Small intestine (tissue), 7 donors: ENCODE results near the gene FRMD4B. TPM values are rescaled to one million over a fixed set of nuclear protein-coding genes. Genes with fewer than 3 reads are reported as not detected.

Experiments used
- DNase-seq, 2 donors: peaks; one replicate each; pipeline versions ENCODE4 v3.0.0 to v3.0.0-alpha.2; 2013
- FAIRE-seq: peaks from 2 replicates; lab custom pipeline; 2012; peaks lifted over from hg19 to GRCh38; lab: Jason Lieb, UNC
- H3K27ac ChIP-seq, 3 donors: one replicate each; pipeline ENCODE4 v1.5.1; 2013; ENCODE audit warnings: low read length in 2 of 3, mild to moderate bottlenecking in 2 of 3, control low read depth in 1 of 3, inconsistent platforms in 1 of 3, low read depth in 1 of 3, moderate library complexity in 1 of 3
- H3K27me3 ChIP-seq, 3 donors: one replicate each; pipeline ENCODE4 v1.6.1; 2013; ENCODE audit warnings: low read length in 3 of 3, inconsistent platforms in 1 of 3; ENCODE audit not compliant: control insufficient read depth in 3 of 3, insufficient read depth in 3 of 3
- H3K36me3 ChIP-seq, 3 donors: one replicate each; pipeline ENCODE4 v1.6.1; 2013; ENCODE audit warnings: low read length in 3 of 3, inconsistent platforms in 1 of 3, low read depth in 1 of 3, mild to moderate bottlenecking in 1 of 3, moderate library complexity in 1 of 3; ENCODE audit not compliant: control insufficient read depth in 3 of 3, insufficient read depth in 2 of 3
- H3K4me1 ChIP-seq, 3 donors: one replicate each; pipeline ENCODE4 v1.6.1; 2013; ENCODE audit warnings: low read length in 2 of 3, inconsistent platforms in 1 of 3, low read depth in 1 of 3, mild to moderate bottlenecking in 1 of 3, moderate library complexity in 1 of 3; ENCODE audit not compliant: control insufficient read depth in 3 of 3, insufficient read depth in 2 of 3
- H3K4me3 ChIP-seq, 3 donors: one replicate each; pipeline ENCODE4 v1.5.1; 2013; ENCODE audit warnings: low read length in 3 of 3, control low read depth in 1 of 3, inconsistent platforms in 1 of 3, low read depth in 1 of 3, mild to moderate bottlenecking in 1 of 3, moderate library complexity in 1 of 3
- H3K9me3 ChIP-seq, 2 donors: one replicate each; pipeline ENCODE4 v1.6.1; 2013; ENCODE audit warnings: low read depth in 1 of 2, low read length in 1 of 2; ENCODE audit not compliant: control insufficient read depth in 2 of 2, insufficient read depth in 1 of 2
- WGBS, 3 donors: extraction: QIAGEN DNeasy Blood & Tissue Kit; methylation state at CpG; one replicate each; pipeline ENCODE4 v1.1.7; 2013; 5-methylcytosine and 5-hydroxymethylcytosine counted together
- polyA plus RNA-seq, 4 donors: library from polyadenylated mRNA; stranded (reverse) in 3 of 4; unstranded in 1 of 4; fragments of 200-250 nt in 3 of 4; fragments of 120-200 nt in 1 of 4; gene quantifications; one replicate each; pipeline versions ENCODE4 v1.2.1 to v1.2.3, GENCODE V29; 2013
- donor health status: healthy with polysubstance abuse.
- donor health status: control.
- donor health status: control.
- donor health status: Bipolar disorder and iron deficiency.
- donor health status: healthy.

FRMD4B gene
- polyA plus RNA-seq, 4 donors = 5.6 to 16.3 (median 8.4) TPM

DNA sequence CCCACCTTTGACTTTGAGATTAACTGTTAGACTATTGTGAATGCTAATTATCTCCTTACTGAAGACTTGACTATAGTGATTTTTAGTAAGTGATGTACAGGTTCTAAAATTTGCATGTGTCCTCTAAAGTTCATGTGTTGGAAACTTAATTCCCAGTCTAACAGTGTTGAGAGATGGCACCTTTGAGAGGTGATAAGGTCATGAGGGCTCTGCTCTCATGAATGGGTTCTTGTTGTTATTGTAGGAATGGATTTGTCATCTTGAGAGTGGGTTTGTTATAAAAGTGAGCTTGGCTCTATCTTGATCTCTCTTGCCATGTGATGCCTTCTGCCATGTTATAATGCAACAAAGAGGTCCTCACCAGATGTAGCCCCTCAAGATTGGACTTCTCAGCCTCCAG lies 244.6 kb downstream of the FRMD4B start:
- no peak overlapping the region for H3K4me3 ChIP-seq
- no peaks in the 10 kb centered on the region for H3K4me1 ChIP-seq
- no peaks in the 10 kb centered on the region for H3K9me3 ChIP-seq
- H3K27ac ChIP-seq = no peak overlapping the region
- peaks cover 0 to 4% (median 0%) of the 10 kb centered on the region in 3 donors for H3K27me3 ChIP-seq
- FAIRE-seq = no peak
- no peaks in the 10 kb centered on the region for H3K36me3 ChIP-seq
- no peak for DNase-seq

DNA sequence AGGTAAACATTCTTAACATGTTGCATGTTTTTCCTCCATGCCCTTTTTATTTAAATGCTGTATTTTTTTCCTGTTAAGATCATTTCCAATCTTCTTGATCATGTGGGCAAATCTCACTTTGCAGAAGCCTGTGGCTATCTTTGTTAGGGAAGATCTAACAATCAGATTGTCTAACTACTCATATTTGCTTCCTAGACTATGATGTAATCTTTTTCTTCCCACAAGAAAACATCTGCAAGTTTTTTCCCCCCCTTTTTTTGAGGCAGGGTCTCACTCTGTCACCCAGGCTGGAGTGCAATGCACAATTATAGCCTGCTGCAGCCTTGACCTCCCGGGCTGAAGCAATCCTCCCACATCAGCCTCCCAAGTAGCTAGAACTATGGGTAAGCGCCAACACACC lies 248.5 kb downstream of the FRMD4B start:
- Histone ChIP-seq H3K27ac (no peak overlapping the region), H3K27me3 (peaks cover 0 to 4% (median 0%) of the 10 kb centered on the region in 3 donors), H3K9me3 (no peaks in the 10 kb centered on the region), H3K36me3 (no peaks in the 10 kb centered on the region), H3K4me1 (no peaks in the 10 kb centered on the region), H3K4me3 (no peak overlapping the region)
- WGBS, 3 donors = 86 to 94% (median 93%) methylated on average over 2 of the region's 2 CpGs
- no peak for FAIRE-seq
- DNase-seq = no peak

DNA sequence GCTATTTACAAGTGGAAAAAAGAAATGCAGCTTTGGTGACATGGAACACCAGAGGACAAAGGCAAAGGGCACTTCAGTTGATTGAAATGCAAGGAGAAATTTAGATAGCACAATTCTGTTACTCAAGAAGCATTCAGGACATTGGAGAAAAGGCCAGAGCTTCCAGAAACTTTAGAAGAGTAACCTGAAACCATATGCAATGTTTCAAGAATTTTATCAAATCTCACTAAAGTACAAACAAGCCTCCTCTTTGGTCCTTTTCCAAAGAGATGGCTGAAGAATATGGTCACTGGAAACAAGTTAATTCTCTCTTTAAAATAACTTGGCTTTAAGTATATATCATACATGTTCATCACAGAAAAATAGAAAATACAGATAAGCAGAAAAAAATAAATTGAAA lies 248.9 kb downstream of the FRMD4B start:
- Histone ChIP-seq H3K4me3 (no peak overlapping the region), H3K36me3 (no peaks in the 10 kb centered on the region), H3K4me1 (no peaks in the 10 kb centered on the region), H3K27me3 (peaks cover 0 to 4% (median 0%) of the 10 kb centered on the region in 3 donors), H3K27ac (no peak overlapping the region), H3K9me3 (no peaks in the 10 kb centered on the region)
- DNase-seq (no peak), FAIRE-seq (no peak)

DNA sequence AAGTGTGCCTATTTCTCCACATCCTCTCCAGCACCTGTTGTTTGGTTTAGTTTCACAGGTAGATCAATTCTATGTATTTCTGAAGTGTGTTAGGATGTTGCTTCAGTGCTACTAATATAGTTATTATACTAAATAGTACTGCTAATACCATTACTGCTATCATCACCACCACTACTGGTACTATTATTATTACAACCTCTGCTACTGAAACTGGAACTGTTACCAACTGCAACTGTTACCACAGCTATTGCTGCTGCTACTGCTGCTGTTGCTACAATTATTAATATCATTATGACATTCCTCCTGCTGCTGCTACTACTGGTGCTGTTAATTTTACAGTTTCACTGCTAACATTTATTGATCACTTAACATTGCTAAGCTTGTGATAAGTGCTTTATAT lies 255.2 kb downstream of the FRMD4B start:
- Histone ChIP-seq H3K9me3 (no peaks in the 10 kb centered on the region), H3K4me3 (no peak overlapping the region), H3K27ac (no peak overlapping the region), H3K4me1 (no peaks in the 10 kb centered on the region), H3K27me3 (no peaks in the 10 kb centered on the region), H3K36me3 (no peaks in the 10 kb centered on the region)
- no peak for DNase-seq
- FAIRE-seq = no peak

DNA sequence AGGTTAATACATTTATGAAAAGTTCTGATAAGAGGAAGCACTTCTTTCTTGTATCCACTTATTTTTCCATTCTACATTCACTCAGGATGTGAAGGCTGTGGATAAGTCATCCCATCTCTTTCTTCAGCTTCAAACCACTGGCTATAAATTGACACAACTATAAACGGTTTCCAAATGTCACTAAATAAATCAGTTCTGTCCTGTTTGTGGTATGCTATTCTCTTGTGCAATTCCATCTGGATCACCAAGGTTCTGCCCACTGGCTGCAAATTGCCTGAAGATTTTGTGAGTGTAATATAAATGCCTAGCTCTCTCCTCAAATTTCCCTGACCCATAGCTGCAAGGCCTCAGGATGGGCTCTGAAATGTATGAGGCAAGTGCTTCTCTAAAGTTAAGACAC lies 256.4 kb downstream of the FRMD4B start:
- no peak overlapping the region for H3K27ac ChIP-seq
- no peak for FAIRE-seq
- whole genome bisulfite sequencing, 3 donors = 38 to 59% (median 39%) methylated on average over 1 of the region's 1 CpG
- no peaks in the 10 kb centered on the region for H3K9me3 ChIP-seq
- no peak overlapping the region for H3K4me3 ChIP-seq
- no peaks in the 10 kb centered on the region for H3K36me3 ChIP-seq
- no peaks in the 10 kb centered on the region for H3K4me1 ChIP-seq
- no peak for DNase-seq
- H3K27me3 ChIP-seq = no peaks in the 10 kb centered on the region

DNA sequence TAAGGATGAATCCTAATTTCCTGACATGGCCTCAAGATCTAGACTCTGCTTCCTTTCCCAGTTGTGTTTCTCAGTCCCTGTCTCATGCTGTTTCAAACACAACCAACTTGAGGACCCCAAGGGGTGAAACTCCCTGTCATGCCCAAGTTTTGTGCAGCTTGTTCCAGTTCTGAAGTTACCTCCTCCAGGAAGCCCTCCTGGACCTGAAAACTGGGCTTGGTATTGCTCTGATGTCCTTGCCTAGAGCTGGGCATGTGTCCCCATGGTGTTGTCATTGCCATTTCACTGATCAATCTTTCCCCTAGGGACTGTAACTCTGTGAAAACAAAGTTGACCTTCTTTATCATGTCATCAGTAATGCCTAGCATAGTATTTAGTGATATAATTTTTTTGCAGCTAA lies 257.4 kb downstream of the FRMD4B start:
- Histone ChIP-seq H3K9me3 (no peaks in the 10 kb centered on the region), H3K27me3 (no peaks in the 10 kb centered on the region), H3K4me1 (no peaks in the 10 kb centered on the region), H3K27ac (no peak overlapping the region), H3K36me3 (no peaks in the 10 kb centered on the region), H3K4me3 (no peak overlapping the region)
- no peak for FAIRE-seq
- no peak for DNase-seq

DNA sequence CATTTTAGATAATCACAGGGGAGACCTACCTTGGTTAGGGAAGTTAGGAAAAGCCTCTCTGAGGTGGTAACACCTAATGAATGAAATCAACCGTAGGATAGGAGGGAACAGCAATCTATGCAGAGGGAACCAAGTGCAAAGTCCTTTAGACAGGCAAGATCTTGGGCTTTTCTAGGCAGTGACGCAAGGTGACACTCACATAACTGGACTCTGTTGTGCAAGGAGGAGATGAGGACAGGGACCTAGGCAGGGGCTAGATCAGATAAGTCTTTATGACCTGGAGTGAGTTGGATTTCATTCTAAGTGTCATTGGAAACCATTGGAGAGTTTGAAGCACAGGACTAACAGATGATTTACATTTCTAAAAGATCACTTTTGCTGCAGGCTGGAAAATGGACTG lies 258.9 kb downstream of the FRMD4B start:
- Histone ChIP-seq H3K4me1 (no peaks in the 10 kb centered on the region), H3K9me3 (no peaks in the 10 kb centered on the region), H3K36me3 (no peaks in the 10 kb centered on the region), H3K27ac (no peak overlapping the region), H3K4me3 (no peak overlapping the region), H3K27me3 (no peaks in the 10 kb centered on the region)
- FAIRE-seq (no peak), DNase-seq (peak; percentile 30 to 50)
- 23 to 73% (median 51%) methylated on average over 2 of the region's 2 CpGs for WGBS, 3 donors

DNA sequence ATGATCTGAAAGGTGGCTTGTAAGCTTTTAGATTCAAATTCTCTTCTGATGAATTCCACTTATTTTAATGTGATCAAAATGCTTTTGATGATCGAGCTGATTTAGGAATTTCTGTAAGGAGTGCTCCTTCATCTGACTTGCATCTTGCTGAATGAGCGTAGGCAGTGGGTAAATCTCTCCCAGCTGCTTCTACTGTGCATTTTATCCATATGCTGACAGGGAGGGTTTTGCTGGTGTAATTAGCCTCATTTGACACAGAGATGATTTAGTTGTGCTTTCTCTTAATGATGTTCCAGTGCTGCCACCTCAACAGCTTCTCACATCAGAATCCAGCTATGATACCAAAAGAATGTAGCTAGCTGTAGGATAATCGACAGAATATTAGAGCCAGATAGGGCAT lies 259.7 kb downstream of the FRMD4B start:
- FAIRE-seq = no peak
- DNase-seq = no peak
- Histone ChIP-seq H3K9me3 (no peaks in the 10 kb centered on the region), H3K27ac (no peak overlapping the region), H3K36me3 (no peaks in the 10 kb centered on the region), H3K4me3 (no peak overlapping the region), H3K27me3 (no peaks in the 10 kb centered on the region), H3K4me1 (no peaks in the 10 kb centered on the region)
- 87 to 93% (median 88%) methylated on average over 3 of the region's 3 CpGs for WGBS, 3 donors

DNA sequence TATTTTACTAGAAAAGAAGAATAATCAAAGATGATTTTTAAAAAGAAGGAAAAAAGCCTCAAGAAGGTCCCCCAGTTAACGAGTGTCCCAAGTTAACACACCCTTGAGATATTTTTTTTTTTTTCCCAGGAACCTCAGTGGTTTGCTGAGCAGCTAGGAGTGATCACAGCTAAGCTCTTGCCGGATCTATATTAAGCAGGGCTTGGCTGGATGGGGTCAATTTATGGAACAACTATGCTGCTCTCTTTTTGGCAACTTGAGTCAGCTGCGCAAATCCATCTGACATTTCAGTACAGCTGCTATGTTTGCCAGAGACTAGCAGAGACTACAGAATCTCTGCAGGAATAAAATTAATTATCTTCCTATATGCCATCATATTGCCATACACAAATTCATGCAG lies 263.5 kb downstream of the FRMD4B start, which contains the start of gene LMOD3:
Gene LMOD3 (minus strand): TSS at position 193 of the 400 bp plus-strand sequence. CDS start 209 bp downstream, outside the sequence.
- WGBS, 3 donors = 73 to 84% (median 83%) methylated on average over 3 of the region's 3 CpGs
- FAIRE-seq (no peak), DNase-seq (no peak)
- Histone ChIP-seq H3K36me3 (no peaks in the 10 kb centered on the region), H3K9me3 (no peaks in the 10 kb centered on the region), H3K4me1 (no peaks in the 10 kb centered on the region), H3K27me3 (no peaks in the 10 kb centered on the region), H3K4me3 (no peak within 1 kb of the TSS), H3K27ac (no peak within 1 kb of the TSS)
